SK-N-SH (cell line): ENCODE data around the gene BACE2. TPM values are rescaled to one million over a fixed set of nuclear protein-coding genes. Genes with fewer than 3 reads are reported as not detected.

Source experiments
- CTCF ChIA-PET: fragments of 300-600, 350-600 bp; formaldehyde crosslinking; extraction: SDS; loops from one replicate; lab custom pipeline; 2021; lab: Yijun Ruan, JAX
- POLR2A ChIA-PET: fragments of 350-600 bp; sonication (Branson Sonifier 250); formaldehyde crosslinking; extraction: SDS; loops from one replicate; lab custom pipeline; 2020; ENCODE audit warnings: antibody characterized with exemption, inconsistent platforms; lab: Yijun Ruan, JAX
- DNase-seq: peaks from one replicate; pipeline ENCODE4 v3.0.0; 2012
- H2AFZ ChIP-seq: fragments of 200-600 bp; sonication (generic); 2 replicates; pipeline ENCODE4 v1.8.1; 2016; ENCODE audit warnings: antibody characterized with exemption, mild to moderate bottlenecking, low read depth
- H3F3A ChIP-seq: fragments of 200-600 bp; sonication (generic); replicated peaks from 2 replicates; pipeline ENCODE3; 2016; ENCODE audit warnings: antibody characterized with exemption, mild to moderate bottlenecking; ENCODE audit not compliant: insufficient read depth
- H3K27ac ChIP-seq, 2 experiments: fragments of 200-500 bp in 1 of 2; fragments of 200-600 bp in 1 of 2; sonication (Bioruptor generic) in 1 of 2; sonication (generic), shearing (Covaris generic) in 1 of 2; 2 replicates each; pipeline versions ENCODE4 v1.5.1 to v1.6.1; 2014 to 2016; ENCODE audit warnings: low read depth in 2 of 2, inconsistent platforms in 1 of 2, low read length in 1 of 2, mild to moderate bottlenecking in 1 of 2, mixed read lengths in 1 of 2
- H3K27me3 ChIP-seq: fragments of 200-600 bp; sonication (generic), shearing (Covaris generic); 2 replicates; pipeline ENCODE4 v1.6.1; 2016; ENCODE audit warnings: mixed run types; ENCODE audit not compliant: insufficient read depth
- H3K36me3 ChIP-seq, 2 experiments: fragments of 200-500 bp in 1 of 2; fragments of 200-600 bp in 1 of 2; sonication (Bioruptor generic) in 1 of 2; sonication (generic) in 1 of 2; replicated peaks in 1 of 2; 2 replicates each; pipeline versions ENCODE3 to v1.5.1; 2014 to 2016; ENCODE audit warnings: low read length in 1 of 2, mild to moderate bottlenecking in 1 of 2; ENCODE audit not compliant: insufficient read depth in 2 of 2, control insufficient read depth in 1 of 2
- H3K4me1 ChIP-seq, 2 experiments: fragments of 200-500 bp in 1 of 2; fragments of 200-600 bp in 1 of 2; sonication (Bioruptor generic) in 1 of 2; sonication (generic), shearing (Covaris generic) in 1 of 2; 2 replicates each; pipeline versions ENCODE4 v1.5.1 to v1.6.1; 2014 to 2016; ENCODE audit warnings: low read depth in 1 of 2, low read length in 1 of 2, mixed run types in 1 of 2; ENCODE audit not compliant: insufficient read depth in 2 of 2, control insufficient read depth in 1 of 2
- H3K4me2 ChIP-seq: fragments of 200-600 bp; sonication (generic), shearing (Covaris generic); 2 replicates; pipeline ENCODE4 v1.6.1; 2017; ENCODE audit warnings: mixed run types
- H3K4me3 ChIP-seq, 2 experiments: fragments of 200-500 bp in 1 of 2; fragments of 200-600 bp in 1 of 2; sonication (Bioruptor generic) in 1 of 2; sonication (generic), shearing (Covaris generic) in 1 of 2; 2 replicates each; pipeline versions ENCODE4 v1.5.1 to v1.8.1; 2014 to 2016; ENCODE audit warnings: low read depth in 2 of 2, inconsistent platforms in 1 of 2, low read length in 1 of 2, mild to moderate bottlenecking in 1 of 2, mixed read lengths in 1 of 2, moderate library complexity in 1 of 2
- H3K79me2 ChIP-seq: fragments of 200-600 bp; sonication (generic); 2 replicates; pipeline ENCODE4 v1.8.1; 2017; ENCODE audit warnings: mild to moderate bottlenecking; ENCODE audit not compliant: insufficient read depth
- H3K9ac ChIP-seq: fragments of 200-600 bp; sonication (generic); 2 replicates; pipeline ENCODE4 v1.6.1; 2017; ENCODE audit warnings: mixed run types
- H3K9me2 ChIP-seq: fragments of 200-600 bp; sonication (generic); 2 replicates; pipeline ENCODE4 v1.6.1; 2017; ENCODE audit warnings: mixed run types
- H3K9me3 ChIP-seq: fragments of 200-600 bp; sonication (generic); 2 replicates; pipeline ENCODE4 v1.6.1; 2017; ENCODE audit warnings: mixed run types, mild to moderate bottlenecking, moderate library complexity
- H4K20me1 ChIP-seq: fragments of 200-600 bp; sonication (generic); 2 replicates; pipeline ENCODE4 v1.6.1; 2017; ENCODE audit warnings: mild to moderate bottlenecking, mixed run types; ENCODE audit not compliant: insufficient read depth
- CHD2 ChIP-seq: fragments of 150-350 bp; IDR thresholded peaks from 2 replicates; pipeline ENCODE4 v1.6.1; 2018; ENCODE audit warnings: low read length; ENCODE audit not compliant: partially characterized antibody
- EP300 ChIP-seq, 2 experiments: IDR thresholded peaks; 2 replicates each; pipeline versions ENCODE4 v1.4.0 to v1.6.1; 2012; ENCODE audit warnings: borderline replicate concordance in 1 of 2, low read depth in 1 of 2, low read length in 1 of 2
- FOSL2 ChIP-seq: IDR thresholded peaks from 2 replicates; pipeline ENCODE4 v1.4.0; 2012; ENCODE audit warnings: low read depth, mild to moderate bottlenecking, moderate library complexity, borderline replicate concordance
- GATA2 ChIP-seq: sonication (generic); formaldehyde crosslinking; IDR thresholded peaks from 2 replicates; pipeline ENCODE4 v1.5.0; 2020; ENCODE audit warnings: mild to moderate bottlenecking, missing genetic modification reagents
- JUND ChIP-seq: IDR thresholded peaks from 2 replicates; pipeline ENCODE4 v1.4.0; 2012
- MAX ChIP-seq: IDR thresholded peaks from 2 replicates; pipeline ENCODE4 v1.4.0; 2012; ENCODE audit warnings: low read depth
- MEF2A ChIP-seq: IDR thresholded peaks from 2 replicates; pipeline ENCODE4 v1.4.0; 2012; ENCODE audit warnings: low read depth, borderline replicate concordance
- MXI1 ChIP-seq: IDR thresholded peaks from 2 replicates; pipeline ENCODE4 v1.6.1; 2012; ENCODE audit warnings: mild to moderate bottlenecking, low read depth, low read length, improper control_type of control experiment
- NFIC ChIP-seq: IDR thresholded peaks from 2 replicates; pipeline ENCODE4 v1.4.0; 2012; ENCODE audit warnings: borderline replicate concordance
- NRF1 ChIP-seq: IDR thresholded peaks from 2 replicates; pipeline ENCODE4 v1.6.1; 2012; ENCODE audit warnings: low read depth, mild to moderate bottlenecking, low read length
- POLR2AphosphoS5 ChIP-seq: IDR thresholded peaks from 2 replicates; pipeline ENCODE4 v1.6.1; 2012; ENCODE audit warnings: low read depth, low read length
- RFX5 ChIP-seq: IDR thresholded peaks from 2 replicates; pipeline ENCODE4 v1.6.1; 2012; ENCODE audit warnings: mild to moderate bottlenecking, improper control_type of control experiment, low read length
- RXRA ChIP-seq: IDR thresholded peaks from 2 replicates; pipeline ENCODE4 v1.4.0; 2012; ENCODE audit warnings: low read depth, mild to moderate bottlenecking, borderline replicate concordance
- SMC3 ChIP-seq: IDR thresholded peaks from 2 replicates; pipeline ENCODE4 v1.6.1; 2012; ENCODE audit warnings: low read depth, low read length, improper control_type of control experiment
- TAF1 ChIP-seq: IDR thresholded peaks from 2 replicates; pipeline ENCODE4 v1.6.1; 2012; ENCODE audit warnings: low read depth, mild to moderate bottlenecking, low read length, moderate library complexity, borderline replicate concordance
- TEAD4 ChIP-seq: IDR thresholded peaks from 2 replicates; pipeline ENCODE4 v1.4.0; 2012; ENCODE audit warnings: mild to moderate bottlenecking, borderline replicate concordance; ENCODE audit not compliant: insufficient read depth
- WGBS: methylation state at CpG from one replicate; pipeline ENCODE4 v1.1.6; 2017; ENCODE audit warnings: low lambda C conversion rate; 5-methylcytosine and 5-hydroxymethylcytosine counted together
- polyA plus RNA-seq, 3 experiments: library from polyadenylated mRNA; depleted of rRNA; stranded (reverse); fragments of >200 nt; gene quantifications; 2 replicates each; pipeline ENCODE4 v1.2.3, GENCODE V29; 2012
- TF ChIP-seq, protein P1 (sequence below): IDR thresholded peaks from 2 replicates; pipeline ENCODE4 v1.6.1; 2012; ENCODE audit warnings: mild to moderate bottlenecking, low read depth, low read length, moderate library complexity

The BACE2 gene
- polyA plus RNA-seq, 1 of the 3 experiments (the other 2 are of a cell fraction): 23.4 TPM

DNA sequence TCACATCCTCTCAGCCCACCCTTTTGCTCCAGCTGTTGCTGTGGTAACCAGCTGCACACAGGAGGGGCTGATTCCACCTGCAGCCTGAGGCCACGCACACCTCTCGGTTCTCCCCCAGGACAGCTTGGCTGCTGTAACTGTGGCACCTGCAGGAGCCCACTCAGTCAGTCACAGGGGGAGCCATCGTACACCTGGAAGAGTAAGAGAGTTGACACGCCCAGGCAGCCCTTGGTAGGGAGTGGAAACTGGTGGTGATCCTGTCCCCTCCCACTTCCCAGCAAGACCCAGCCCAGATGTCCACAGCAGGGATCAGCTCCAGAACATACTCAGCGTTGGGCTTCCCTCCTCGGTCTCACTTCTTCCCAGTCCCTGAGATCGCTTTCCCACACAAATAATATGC, 32.2 kb upstream of the BACE2 start:
- H3K9me2 ChIP-seq: no peaks in the 10 kb centered on the region
- POLR2A ChIA-PET: no interaction called here
- no peak overlapping the region for H3K4me2 ChIP-seq
- H3K79me2 ChIP-seq: no peaks in the 10 kb centered on the region
- TF ChIP-seq TEAD4: no peak
- TF ChIP-seq EP300 (IDR thresholded peaks at IDR 0.05; ENCODE audit: borderline replicate concordance in 1 of 2, low read depth in 1 of 2, low read length in 1 of 2): no peak
- TF ChIP-seq NRF1: no peak
- no peak for TF ChIP-seq POLR2AphosphoS5
- no peak for TF ChIP-seq GATA2 (CRISPR knock-in tag)
- no peak for TF ChIP-seq JUND
- no peak for TF ChIP-seq CHD2
- no peak for TF ChIP-seq MXI1
- no peak for TF ChIP-seq MEF2A
- TF ChIP-seq TAF1: no peak
- no peak for TF ChIP-seq NFIC
- no peak for TF ChIP-seq MAX
- TF ChIP-seq RFX5: no peak
- TF ChIP-seq, protein P1, sequence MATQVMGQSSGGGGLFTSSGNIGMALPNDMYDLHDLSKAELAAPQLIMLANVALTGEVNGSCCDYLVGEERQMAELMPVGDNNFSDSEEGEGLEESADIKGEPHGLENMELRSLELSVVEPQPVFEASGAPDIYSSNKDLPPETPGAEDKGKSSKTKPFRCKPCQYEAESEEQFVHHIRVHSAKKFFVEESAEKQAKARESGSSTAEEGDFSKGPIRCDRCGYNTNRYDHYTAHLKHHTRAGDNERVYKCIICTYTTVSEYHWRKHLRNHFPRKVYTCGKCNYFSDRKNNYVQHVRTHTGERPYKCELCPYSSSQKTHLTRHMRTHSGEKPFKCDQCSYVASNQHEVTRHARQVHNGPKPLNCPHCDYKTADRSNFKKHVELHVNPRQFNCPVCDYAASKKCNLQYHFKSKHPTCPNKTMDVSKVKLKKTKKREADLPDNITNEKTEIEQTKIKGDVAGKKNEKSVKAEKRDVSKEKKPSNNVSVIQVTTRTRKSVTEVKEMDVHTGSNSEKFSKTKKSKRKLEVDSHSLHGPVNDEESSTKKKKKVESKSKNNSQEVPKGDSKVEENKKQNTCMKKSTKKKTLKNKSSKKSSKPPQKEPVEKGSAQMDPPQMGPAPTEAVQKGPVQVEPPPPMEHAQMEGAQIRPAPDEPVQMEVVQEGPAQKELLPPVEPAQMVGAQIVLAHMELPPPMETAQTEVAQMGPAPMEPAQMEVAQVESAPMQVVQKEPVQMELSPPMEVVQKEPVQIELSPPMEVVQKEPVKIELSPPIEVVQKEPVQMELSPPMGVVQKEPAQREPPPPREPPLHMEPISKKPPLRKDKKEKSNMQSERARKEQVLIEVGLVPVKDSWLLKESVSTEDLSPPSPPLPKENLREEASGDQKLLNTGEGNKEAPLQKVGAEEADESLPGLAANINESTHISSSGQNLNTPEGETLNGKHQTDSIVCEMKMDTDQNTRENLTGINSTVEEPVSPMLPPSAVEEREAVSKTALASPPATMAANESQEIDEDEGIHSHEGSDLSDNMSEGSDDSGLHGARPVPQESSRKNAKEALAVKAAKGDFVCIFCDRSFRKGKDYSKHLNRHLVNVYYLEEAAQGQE: no peak
- no peak for TF ChIP-seq RXRA
- no peak for TF ChIP-seq SMC3
- no peak for TF ChIP-seq FOSL2
- TF ChIP-seq, all 33 proteins: peak for 0
- H2AFZ ChIP-seq: no peak overlapping the region
- H3F3A ChIP-seq: no peaks in the 10 kb centered on the region
- no peaks in the 10 kb centered on the region for H3K4me1 ChIP-seq
- no peak overlapping the region for H3K4me3 ChIP-seq
- H3K9ac ChIP-seq: no peak overlapping the region
- no peak for DNase-seq
- no peaks in the 10 kb centered on the region for H3K36me3 ChIP-seq
- CTCF ChIA-PET: interaction anchor here (0.7 to 8.6 kb wide), 3 partner anchors 13 to 1368 kb away, joined by 3 to 105 read pairs (median 3); no protein-coding TSS in a partner anchor
- no peak overlapping the region for H3K27ac ChIP-seq
- H3K27me3 ChIP-seq: no peaks in the 10 kb centered on the region
- no peaks in the 10 kb centered on the region for H4K20me1 ChIP-seq
- H3K9me3 ChIP-seq: no peaks in the 10 kb centered on the region
- WGBS: 18% methylated on average over 6 of the region's 7 CpGs
